Stimulated activated CD4-positive, alpha-beta T cell treated with anti-CD3 and anti-CD28 coated beads, Interleukin-12 subunit alpha, Interleukin-12 subunit beta, amount 100 ng/mL, for 24 hours (primary cell): ENCODE measurements around the gene NAA15.
A peak's percentile ranks its signal among the peaks of the same experiment; 100 is the strongest.
"Not testable (repeated sequence)": the region's sequence is repeated elsewhere in the genome, so short reads cannot be mapped to it uniquely, and the experiment has no call there.

ENCODE experiments used
- DNase-seq, 2 experiments: peaks; one replicate each; pipeline ENCODE4 v3.0.0-alpha.2; 2020; ENCODE audit warnings: low read depth in 2 of 2

The NAA15 gene

GRCh38 chr4:139301113-139301820 lies at the start of gene NAA15:
Gene NAA15, plus strand, starts transcription at chr4:139301505. Its CDS starts 273 bp downstream, at chr4:139301778.
- DNase-seq = peak; percentile 95

DNA sequence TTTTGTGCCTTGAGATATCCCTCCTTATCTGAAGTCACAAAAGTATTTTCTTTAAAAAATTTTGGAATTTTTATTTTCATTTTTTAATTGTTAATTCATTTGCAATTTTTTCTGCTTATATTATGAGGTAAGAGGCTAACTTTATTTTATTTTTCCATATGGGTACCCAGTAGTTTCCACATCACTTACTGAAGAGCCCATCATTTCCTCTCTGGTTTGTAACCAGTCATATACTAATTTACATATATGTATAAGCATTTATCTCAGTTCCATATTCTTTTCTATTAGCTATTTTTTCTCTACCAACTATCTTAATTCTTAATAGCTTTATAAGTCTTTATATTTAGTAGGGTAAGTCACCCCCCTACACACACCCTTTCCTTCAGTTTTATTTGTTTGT lies 48.3 kb upstream of the NAA15 start:
- DNase-seq = no peak

GRCh38 chr4:139253713-139254112 lies 47.6 kb upstream of the NAA15 start:
- DNase-seq = no peak

DNA sequence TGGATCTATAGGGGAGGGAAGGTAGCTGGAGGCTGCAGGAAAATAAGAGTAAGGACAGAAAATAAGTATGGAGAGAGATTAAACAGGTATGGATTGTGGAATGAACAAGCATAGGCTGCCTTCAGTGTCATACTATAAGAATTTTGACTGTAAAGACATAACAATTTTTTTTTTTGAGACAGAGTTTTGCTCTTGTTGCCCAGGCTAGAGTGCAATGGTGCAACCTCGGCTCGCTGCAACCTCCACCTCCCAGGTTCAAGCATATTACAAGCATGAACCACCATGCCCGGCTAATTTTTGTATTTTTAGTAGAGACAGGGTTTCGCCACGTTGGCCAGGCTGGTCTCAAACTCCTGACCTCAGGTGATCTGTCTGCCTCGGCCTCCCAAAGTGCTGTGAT lies 45.7 kb upstream of the NAA15 start:
- DNase-seq = not testable (repeated sequence)

- no peak for DNase-seq
Measured at GRCh38 chr4:139256349-139256748, 45.0 kb upstream of the NAA15 start.

DNA sequence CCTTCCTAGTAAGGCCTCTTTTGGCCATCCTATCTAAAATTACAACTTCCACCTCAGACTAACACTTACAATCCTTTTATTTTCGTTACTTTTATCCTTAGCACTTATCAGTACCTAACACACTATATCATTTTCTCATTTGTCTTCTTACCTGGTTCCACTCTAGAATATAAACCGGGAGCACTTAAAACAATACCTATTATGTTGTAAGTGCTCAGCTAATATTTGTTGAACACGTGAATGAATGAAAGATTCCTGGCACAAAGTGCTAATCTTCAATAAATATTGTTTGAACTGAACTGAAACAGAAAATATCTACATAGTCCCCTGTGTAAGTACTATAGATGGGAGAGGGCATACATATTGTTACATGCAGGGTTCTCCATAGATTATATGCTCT lies 35.7 kb upstream of the NAA15 start:
- DNase-seq = no peak

DNA sequence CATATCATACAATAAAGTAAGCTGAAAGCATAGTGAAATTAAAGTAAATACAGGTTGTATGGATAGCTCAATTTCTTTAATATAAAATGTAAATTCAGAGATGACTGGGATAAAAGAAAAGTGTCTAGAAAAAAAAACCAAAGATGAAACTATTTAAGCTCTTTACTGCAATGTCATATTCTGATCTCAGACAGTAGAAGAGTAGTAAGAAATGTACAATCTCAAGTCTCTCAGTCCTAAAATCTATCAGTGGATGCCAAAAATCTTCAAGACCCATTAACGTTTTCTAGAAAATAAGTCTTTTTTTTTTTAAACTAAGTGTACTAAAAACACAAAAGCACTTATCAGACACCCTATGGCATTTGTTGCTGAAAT lies 35.1 kb upstream of the NAA15 start:
- DNase-seq = no peak

GRCh38 chr4:139266583-139267257 lies 34.6 kb upstream of the NAA15 start:
- DNase-seq = peak; percentile 61 to 77

DNA sequence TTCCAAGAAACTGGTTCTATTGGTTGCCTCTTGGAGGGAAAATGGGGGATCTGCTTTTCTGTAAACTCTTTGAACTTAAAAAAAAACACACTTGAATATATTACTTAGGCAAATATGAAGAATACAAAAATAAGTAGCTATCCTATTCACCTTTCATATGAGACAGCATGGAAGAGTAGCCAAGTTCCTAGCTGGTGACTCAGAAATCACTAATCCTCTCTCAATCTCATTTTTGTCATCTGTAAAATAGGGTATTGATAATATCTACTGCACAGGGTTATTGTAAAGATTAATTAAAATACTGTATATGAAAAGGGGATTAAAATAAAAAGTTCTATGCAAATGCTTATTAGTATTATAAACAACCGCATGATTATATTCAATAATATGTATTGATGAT lies 34.0 kb upstream of the NAA15 start:
- no peak for DNase-seq

- DNase-seq = no peak
Measured at GRCh38 chr4:139273835-139274234, 27.5 kb upstream of the NAA15 start.

- no peak for DNase-seq
Measured at GRCh38 chr4:139274790-139275189, 26.5 kb upstream of the NAA15 start.

DNA sequence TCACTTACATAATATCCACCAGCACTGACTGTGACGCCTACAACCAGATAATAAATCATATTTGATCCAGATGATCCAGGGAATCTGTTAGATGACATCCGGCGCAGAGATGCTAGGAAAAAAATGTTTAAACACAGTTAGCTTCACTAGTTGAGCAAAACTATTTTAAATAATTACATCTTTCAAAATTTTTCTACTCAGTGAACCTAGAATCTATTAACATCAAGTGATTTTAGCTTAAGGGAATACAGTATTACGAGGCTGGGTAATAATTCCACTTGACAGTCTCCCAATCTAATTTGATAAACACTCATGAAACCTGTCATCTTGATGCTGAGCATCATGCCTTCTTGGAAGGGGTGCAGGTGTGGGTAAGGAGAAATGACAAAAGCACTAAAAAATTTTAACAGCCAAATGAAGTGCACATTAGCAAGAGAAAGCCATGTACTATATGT lies 26.0 kb upstream of the NAA15 start:
- no peak for DNase-seq

- DNase-seq = no peak
Measured at GRCh38 chr4:139278485-139278884, 22.8 kb upstream of the NAA15 start.

- no peak for DNase-seq
Measured at GRCh38 chr4:139278912-139279759, 22.2 kb upstream of the NAA15 start.

DNA sequence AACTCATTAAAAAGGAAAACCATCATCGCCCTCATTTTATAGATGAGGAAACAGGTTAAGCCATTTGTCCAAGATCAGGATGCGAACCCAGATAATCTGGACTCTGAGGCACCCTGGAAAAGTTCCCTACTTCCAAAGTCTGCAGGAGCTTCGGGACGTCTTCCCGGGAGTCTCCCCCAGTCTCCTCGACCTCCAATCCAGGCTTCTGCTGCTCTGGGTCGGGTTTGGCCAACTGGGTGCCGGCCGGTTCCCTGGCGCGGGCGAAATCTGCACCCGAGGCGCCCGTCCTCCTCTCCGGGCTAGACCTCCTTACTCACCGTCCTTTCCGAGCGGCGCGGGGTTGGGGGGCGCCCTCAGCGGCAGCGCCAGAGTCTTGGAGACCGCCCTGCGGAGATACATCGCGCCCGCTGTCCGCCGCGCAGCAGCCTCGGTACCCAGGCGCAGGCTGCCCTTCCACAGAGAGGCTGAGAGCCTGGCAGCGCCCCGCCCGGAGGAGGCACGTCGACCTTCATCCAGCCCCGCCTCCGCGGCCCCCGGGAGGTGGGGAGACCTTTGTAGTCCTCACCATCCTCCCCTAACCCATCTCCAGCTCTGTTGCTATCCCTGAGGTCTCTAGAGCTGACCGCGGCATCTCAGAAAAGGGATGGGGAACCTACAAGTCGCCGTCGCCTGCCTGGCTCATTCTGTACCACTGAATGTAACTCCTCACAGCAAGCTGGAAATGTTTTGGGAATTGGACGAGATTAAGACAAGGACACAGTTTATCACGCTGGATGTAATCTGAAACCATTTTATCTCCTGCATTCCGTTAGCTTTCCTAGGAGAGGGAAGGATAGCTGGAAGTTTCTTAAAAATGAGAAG lies 21.3 kb upstream of the NAA15 start, which contains the start of gene MGARP:
Gene MGARP (minus strand): TSS at position 466 of the 861 bp plus-strand sequence. CDS start 67 bp downstream, at position 399.
- DNase-seq = no peak

DNA sequence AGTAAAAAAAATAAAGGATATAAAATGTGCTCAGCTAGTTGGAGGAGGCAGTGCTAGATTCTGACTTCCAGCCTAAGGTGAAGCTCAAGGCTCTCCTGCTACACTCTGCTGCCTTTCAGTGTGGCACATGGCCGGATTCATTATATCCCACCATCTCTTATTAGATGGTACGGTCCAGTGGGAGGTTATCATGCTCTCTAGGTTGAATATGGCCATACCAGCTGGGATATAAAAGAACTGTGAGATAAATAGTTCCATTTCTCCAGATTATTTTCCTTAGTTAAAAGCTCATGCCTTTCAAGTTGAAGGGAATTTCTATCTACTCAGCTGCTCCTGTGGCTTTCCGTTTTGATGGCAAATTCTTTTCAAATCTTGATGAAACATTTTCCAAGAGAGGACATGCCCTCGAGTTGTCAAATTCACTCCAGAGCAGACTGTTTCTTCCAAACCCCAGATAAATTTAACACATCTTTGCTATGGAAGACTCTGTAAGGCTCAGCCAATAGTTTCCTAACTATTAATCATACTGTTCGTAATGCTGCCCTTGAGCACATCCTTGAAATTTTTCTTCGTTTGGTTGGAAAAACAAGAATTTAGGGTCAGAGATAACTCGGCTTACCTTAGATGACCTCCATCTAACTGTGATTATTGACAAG lies 19.1 kb upstream of the NAA15 start:
- no peak for DNase-seq

GRCh38 chr4:139282721-139283075 lies 18.6 kb upstream of the NAA15 start:
- no peak for DNase-seq

DNA sequence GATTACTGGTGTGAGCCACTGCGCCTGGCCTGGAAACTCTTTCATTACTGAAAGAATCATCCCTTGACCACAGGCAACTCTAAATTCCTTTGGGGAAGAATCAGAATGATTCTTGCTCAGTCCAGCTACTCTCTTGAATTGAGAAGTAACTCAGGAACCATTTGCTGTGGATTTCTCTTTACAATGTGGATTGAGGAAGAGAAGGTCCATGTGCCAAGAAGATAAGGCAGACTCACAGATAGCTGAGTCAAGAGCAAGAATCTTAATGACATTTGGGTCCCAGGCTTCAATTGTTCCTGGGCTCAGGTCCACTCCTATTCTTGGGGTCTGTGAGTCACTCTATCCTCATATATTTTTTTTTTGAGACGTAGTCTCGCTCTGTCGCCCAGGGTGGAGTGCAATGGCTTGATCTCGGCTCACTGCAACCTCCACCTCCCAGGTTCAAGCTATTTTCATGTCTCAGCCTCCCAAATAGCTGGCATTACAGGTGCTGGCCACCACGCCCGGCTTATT lies 15.1 kb upstream of the NAA15 start:
- DNase-seq = no peak

DNA sequence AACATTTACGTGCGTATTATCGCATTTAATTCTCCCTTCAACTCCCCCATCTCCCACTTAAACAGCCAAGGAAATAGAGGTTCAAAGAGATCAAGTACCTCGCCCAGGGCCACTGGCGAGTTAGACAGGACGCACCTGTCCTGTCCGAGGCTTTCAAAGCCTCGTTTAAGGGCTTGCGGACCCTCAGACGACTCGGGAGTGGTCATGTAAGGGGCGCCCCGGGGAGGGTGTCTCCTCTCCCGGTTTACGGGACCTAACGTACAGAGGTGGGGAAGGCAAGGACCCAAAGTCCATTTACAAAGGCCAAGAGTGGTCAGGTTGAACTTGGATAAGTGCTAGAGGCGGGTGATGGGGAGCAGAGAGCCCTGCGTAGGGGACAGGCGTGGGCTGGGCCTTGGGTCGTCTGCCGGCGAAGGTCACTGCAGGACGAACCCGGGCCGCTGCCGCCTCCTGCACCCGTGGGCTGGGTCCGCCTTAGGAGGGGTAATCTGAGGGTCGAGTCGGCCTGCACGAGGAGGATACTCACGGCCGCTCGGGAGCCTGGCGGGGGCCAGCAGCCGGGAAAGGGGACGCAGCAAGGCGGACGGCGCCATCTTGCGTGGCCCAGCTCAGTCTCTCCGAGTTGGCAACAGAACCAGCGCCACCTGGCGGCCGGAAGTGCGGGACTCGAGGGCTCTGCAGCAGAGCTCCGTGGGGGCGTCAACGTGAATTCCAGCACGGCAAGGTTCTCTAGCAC lies 5.9 kb upstream of the NAA15 start:
- DNase-seq = peak; percentile 94 to 99

GRCh38 chr4:139295942-139296299 lies 5.4 kb upstream of the NAA15 start:
- no peak for DNase-seq
